H9 (cell line): Measurements from ENCODE around the gene FOXJ3. TPM values are rescaled to one million over a fixed set of nuclear protein-coding genes. Genes with fewer than 3 reads are reported as not detected.
A peak's percentile ranks its signal among the peaks of the same experiment; 100 is the strongest.

Source experiments
- DNase-seq: peaks from one replicate; pipeline ENCODE4 v3.0.0-alpha.2; 2017
- H2AFZ ChIP-seq: one replicate; pipeline ENCODE4 v1.6.1; 2013; ENCODE audit warnings: mild to moderate bottlenecking, low read length, control low read depth, moderate library complexity
- H2AK5ac ChIP-seq: 2 replicates; pipeline ENCODE4 v1.6.1; 2013; ENCODE audit warnings: low read length, control low read depth, mixed read lengths; ENCODE audit not compliant: insufficient read length
- H2BK120ac ChIP-seq: one replicate; pipeline ENCODE4 v1.6.1; 2013; ENCODE audit warnings: low read depth, mild to moderate bottlenecking, low read length, control low read depth, inconsistent platforms; ENCODE audit not compliant: poor library complexity, severe bottlenecking
- H2BK12ac ChIP-seq: 2 replicates; pipeline ENCODE4 v1.6.1; 2013; ENCODE audit warnings: low read length, control low read depth, mixed read lengths, low read depth; ENCODE audit not compliant: insufficient read length
- H2BK15ac ChIP-seq: 2 replicates; pipeline ENCODE4 v1.6.1; 2013; ENCODE audit warnings: low read depth, low read length, control low read depth
- H2BK20ac ChIP-seq: one replicate; pipeline ENCODE4 v1.6.1; 2013; ENCODE audit warnings: low read depth, mild to moderate bottlenecking, low read length, control low read depth, inconsistent platforms; ENCODE audit not compliant: poor library complexity, severe bottlenecking
- H2BK5ac ChIP-seq: 2 replicates; pipeline ENCODE4 v1.6.1; 2013; ENCODE audit warnings: low read length, control low read depth, mixed read lengths; ENCODE audit not compliant: insufficient read length
- H3K14ac ChIP-seq: 2 replicates; pipeline ENCODE4 v1.6.1; 2013; ENCODE audit warnings: low read length, control low read depth; ENCODE audit not compliant: insufficient read depth
- H3K18ac ChIP-seq: 2 replicates; pipeline ENCODE4 v1.6.1; 2013; ENCODE audit warnings: low read depth, mild to moderate bottlenecking, mixed read lengths, low read length, control low read depth; ENCODE audit not compliant: insufficient read length
- H3K23ac ChIP-seq: 2 replicates; pipeline ENCODE4 v1.6.1; 2013; ENCODE audit warnings: low read length, control low read depth, mixed read lengths, low read depth; ENCODE audit not compliant: insufficient read length
- H3K23me2 ChIP-seq: 2 replicates; pipeline ENCODE4 v1.6.1; 2013; ENCODE audit warnings: low read depth, mild to moderate bottlenecking, mixed read lengths, low read length, control low read depth; ENCODE audit not compliant: insufficient read length, poor library complexity, severe bottlenecking
- H3K27ac ChIP-seq: 2 replicates; pipeline ENCODE4 v1.5.1; 2013; ENCODE audit warnings: low read length, control low read depth, mixed read lengths, low read depth; ENCODE audit not compliant: insufficient read length
- H3K27me3 ChIP-seq: 2 replicates; pipeline ENCODE4 v1.6.1; 2013; ENCODE audit warnings: low read length, control low read depth, inconsistent platforms; ENCODE audit not compliant: insufficient read depth
- H3K4ac ChIP-seq: 2 replicates; pipeline ENCODE4 v1.6.1; 2013; ENCODE audit warnings: low read depth, mild to moderate bottlenecking, control low read depth, inconsistent platforms, low read length, moderate library complexity
- H3K4me1 ChIP-seq: 2 replicates; pipeline ENCODE4 v1.6.1; 2013; ENCODE audit warnings: low read length, control low read depth, inconsistent platforms; ENCODE audit not compliant: insufficient read depth
- H3K4me2 ChIP-seq: 2 replicates; pipeline ENCODE4 v1.6.1; 2013; ENCODE audit warnings: low read length, control low read depth, mixed read lengths; ENCODE audit not compliant: insufficient read length, insufficient read depth
- H3K56ac ChIP-seq: 2 replicates; pipeline ENCODE4 v1.6.1; 2013; ENCODE audit warnings: low read depth, mild to moderate bottlenecking, mixed read lengths, low read length, control low read depth; ENCODE audit not compliant: insufficient read length
- H3K79me1 ChIP-seq: 2 replicates; pipeline ENCODE4 v1.6.1; 2013; ENCODE audit warnings: low read depth, mild to moderate bottlenecking, moderate library complexity, low read length, control low read depth, inconsistent platforms; ENCODE audit not compliant: insufficient read depth, poor library complexity, severe bottlenecking
- H3K79me2 ChIP-seq: 2 replicates; pipeline ENCODE4 v1.6.1; 2013; ENCODE audit warnings: low read length, control low read depth, inconsistent platforms; ENCODE audit not compliant: insufficient read depth
- H3K9ac ChIP-seq: 2 replicates; pipeline ENCODE4 v1.6.1; 2013; ENCODE audit warnings: low read length, control low read depth, mixed read lengths; ENCODE audit not compliant: insufficient read length; ENCODE audit errors: extremely low read depth
- H3K9me3 ChIP-seq: one replicate; pipeline ENCODE4 v1.6.1; 2013; ENCODE audit warnings: low read depth, low read length, inconsistent platforms; ENCODE audit not compliant: control insufficient read depth
- H3T11ph ChIP-seq: one replicate; pipeline ENCODE4 v1.6.1; 2013; ENCODE audit warnings: mild to moderate bottlenecking, low read length, control low read depth, inconsistent platforms
- H4K20me1 ChIP-seq: one replicate; pipeline ENCODE4 v1.6.1; 2013; ENCODE audit not compliant: control insufficient read depth, insufficient read length, insufficient read depth
- H4K5ac ChIP-seq: 2 replicates; pipeline ENCODE4 v1.6.1; 2013; ENCODE audit warnings: low read depth, mild to moderate bottlenecking, mixed read lengths, low read length, control low read depth; ENCODE audit not compliant: insufficient read length
- H4K8ac ChIP-seq: replicated peaks from 2 replicates; pipeline ENCODE4 v1.6.1; 2013; ENCODE audit warnings: low read length, control low read depth, mixed read lengths, low read depth; ENCODE audit not compliant: insufficient read length
- H4K91ac ChIP-seq: 2 replicates; pipeline ENCODE4 v1.6.1; 2013; ENCODE audit warnings: low read depth, mild to moderate bottlenecking, moderate library complexity, mixed read lengths, low read length, control low read depth; ENCODE audit not compliant: insufficient read length
- H3K27ac Mint-ChIP-seq, 3 experiments: 2 replicates in 2 of 3; 3 replicates in 1 of 3; pipeline ENCODE4 v1.8.0; 2020 to 2021; ENCODE audit warnings: mixed read lengths in 3 of 3, mild to moderate bottlenecking in 1 of 3, moderate library complexity in 1 of 3
- H3K27me3 Mint-ChIP-seq: 2 replicates; pipeline ENCODE4 v1.8.0; 2021; ENCODE audit warnings: low read depth, mild to moderate bottlenecking, moderate library complexity, mixed read lengths
- H3K36me3 Mint-ChIP-seq, 3 experiments: 2 replicates in 2 of 3; 3 replicates in 1 of 3; pipeline ENCODE4 v1.8.0; 2020 to 2021; ENCODE audit warnings: low read depth in 3 of 3, mixed read lengths in 3 of 3; ENCODE audit not compliant: insufficient read depth in 1 of 3
- H3K4me1 Mint-ChIP-seq, 2 experiments: 2 replicates each; pipeline ENCODE4 v1.8.0; 2020; ENCODE audit warnings: mixed read lengths in 2 of 2
- H3K4me3 Mint-ChIP-seq, 2 experiments: 2 replicates in 1 of 2; 3 replicates in 1 of 2; pipeline ENCODE4 v1.8.0; 2020 to 2021; ENCODE audit warnings: mild to moderate bottlenecking in 2 of 2, mixed read lengths in 2 of 2, moderate library complexity in 1 of 2
- H3K9me3 Mint-ChIP-seq, 2 experiments: 2 replicates in 1 of 2; 3 replicates in 1 of 2; pipeline ENCODE4 v1.8.0; 2020; ENCODE audit warnings: mild to moderate bottlenecking in 2 of 2, mixed read lengths in 2 of 2, moderate library complexity in 1 of 2
- WGBS: extraction: QIAGEN DNeasy Blood & Tissue Kit; methylation state at CpG from one replicate; pipeline ENCODE4 v1.1.7; 2013; ENCODE audit warnings: missing lambda C conversion rate, low lambda C conversion rate, mixed read lengths; ENCODE audit not compliant: insufficient read length; ENCODE audit errors: extremely low coverage; 5-methylcytosine and 5-hydroxymethylcytosine counted together
- total RNA-seq: library from RNA; stranded (reverse); gene quantifications from 2 replicates; pipeline ENCODE4 v1.2.1, GENCODE V29; 2021
- TF ChIP-seq, protein P1 (sequence below): fragments of 200-600 bp; sonication (generic); conservative IDR thresholded peaks from 3 replicates; pipeline ENCODE4 v1.8.0; 2021; ENCODE audit warnings: antibody characterized with exemption, mild to moderate bottlenecking

Gene FOXJ3
- total RNA-seq, 1 experiment from 2014 or later: 49.9 TPM

DNA sequence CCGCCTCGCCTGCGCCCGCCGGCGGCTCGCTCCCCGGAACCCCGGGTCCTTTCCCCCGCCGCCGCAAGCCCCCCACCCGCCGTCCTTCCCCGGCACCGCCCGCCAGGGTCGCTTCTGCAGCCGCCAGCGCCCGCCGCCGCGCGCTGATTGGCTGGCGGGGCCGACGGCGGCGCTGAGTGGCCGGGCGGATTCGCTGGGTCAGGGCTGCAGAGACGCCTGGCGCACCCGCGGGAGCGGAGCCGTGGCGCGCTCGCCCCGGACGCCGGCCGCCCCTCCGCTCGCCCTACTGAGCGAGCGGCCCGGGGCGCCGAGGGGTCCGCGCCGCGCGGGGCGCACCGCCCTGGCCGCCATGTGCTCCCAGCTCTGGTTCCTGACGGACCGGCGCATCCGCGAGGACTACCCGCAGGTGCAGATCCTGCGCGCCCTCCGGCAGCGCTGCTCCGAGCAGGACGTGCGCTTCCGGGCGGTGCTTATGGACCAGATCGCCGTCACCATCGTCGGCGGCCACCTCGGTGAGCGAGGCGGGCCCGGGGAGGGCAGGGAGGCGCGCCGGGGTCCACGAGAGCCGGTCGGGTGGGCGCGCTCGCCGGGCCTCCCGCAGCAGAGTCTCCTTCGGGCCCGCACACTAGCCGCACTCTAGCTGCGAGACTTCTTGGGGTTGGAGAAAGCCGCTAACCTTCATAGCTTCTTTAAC is 45.7 kb upstream of the FOXJ3 start, which contains the start of gene RIMKLA:
Gene RIMKLA (plus strand): TSS at position 207 of the 694 bp plus-strand sequence. CDS start 143 bp downstream, at position 350.
- H3K4me1 Mint-ChIP-seq: peaks cover 12 to 13% of the 10 kb centered on the region in 2 experiments
- H2AFZ ChIP-seq: peak within 1 kb of the TSS; percentile 54
- no peaks in the 10 kb centered on the region for H3K79me1 ChIP-seq
- no peak within 1 kb of the TSS for H3K23ac ChIP-seq
- no peak within 1 kb of the TSS for H3K9ac ChIP-seq
- H2BK15ac ChIP-seq: no peak within 1 kb of the TSS
- H3K27ac ChIP-seq: no peak within 1 kb of the TSS
- H3K4me3 Mint-ChIP-seq: peak within 1 kb of the TSS; percentile 72 to 85
- H2BK5ac ChIP-seq: no peak within 1 kb of the TSS
- H3T11ph ChIP-seq: no peak within 1 kb of the TSS
- peaks cover 2% of the 10 kb centered on the region; the same call in 1 of the 2 replicates for H3K27me3 ChIP-seq
- no peak within 1 kb of the TSS for H3K27ac Mint-ChIP-seq
- no peak within 1 kb of the TSS for H3K4ac ChIP-seq
- H2BK120ac ChIP-seq: no peak within 1 kb of the TSS
- H2BK12ac ChIP-seq: no peak within 1 kb of the TSS
- H3K9me3 Mint-ChIP-seq: no peaks in the 10 kb centered on the region
- H3K18ac ChIP-seq: no peak within 1 kb of the TSS
- WGBS: no CpG with 5 or more reads among the region's 101 CpGs
- H3K79me2 ChIP-seq: no peaks in the 10 kb centered on the region
- no peak within 1 kb of the TSS for H4K8ac ChIP-seq
- no peak within 1 kb of the TSS for H2AK5ac ChIP-seq
- no peaks in the 10 kb centered on the region for H3K36me3 Mint-ChIP-seq
- DNase-seq: peak; percentile 80
- no peaks in the 10 kb centered on the region for H3K9me3 ChIP-seq
- no peak within 1 kb of the TSS for H2BK20ac ChIP-seq
- no peak within 1 kb of the TSS for H3K14ac ChIP-seq
- peaks cover 3% of the 10 kb centered on the region for H3K23me2 ChIP-seq
- H4K20me1 ChIP-seq: no peaks in the 10 kb centered on the region
- peaks cover 38% of the 10 kb centered on the region for H3K27me3 Mint-ChIP-seq
- no peak within 1 kb of the TSS for H3K56ac ChIP-seq
- no peak within 1 kb of the TSS for H4K91ac ChIP-seq
- no peak within 1 kb of the TSS for H4K5ac ChIP-seq
- H3K4me1 ChIP-seq: no peaks in the 10 kb centered on the region
- TF ChIP-seq, protein P1, sequence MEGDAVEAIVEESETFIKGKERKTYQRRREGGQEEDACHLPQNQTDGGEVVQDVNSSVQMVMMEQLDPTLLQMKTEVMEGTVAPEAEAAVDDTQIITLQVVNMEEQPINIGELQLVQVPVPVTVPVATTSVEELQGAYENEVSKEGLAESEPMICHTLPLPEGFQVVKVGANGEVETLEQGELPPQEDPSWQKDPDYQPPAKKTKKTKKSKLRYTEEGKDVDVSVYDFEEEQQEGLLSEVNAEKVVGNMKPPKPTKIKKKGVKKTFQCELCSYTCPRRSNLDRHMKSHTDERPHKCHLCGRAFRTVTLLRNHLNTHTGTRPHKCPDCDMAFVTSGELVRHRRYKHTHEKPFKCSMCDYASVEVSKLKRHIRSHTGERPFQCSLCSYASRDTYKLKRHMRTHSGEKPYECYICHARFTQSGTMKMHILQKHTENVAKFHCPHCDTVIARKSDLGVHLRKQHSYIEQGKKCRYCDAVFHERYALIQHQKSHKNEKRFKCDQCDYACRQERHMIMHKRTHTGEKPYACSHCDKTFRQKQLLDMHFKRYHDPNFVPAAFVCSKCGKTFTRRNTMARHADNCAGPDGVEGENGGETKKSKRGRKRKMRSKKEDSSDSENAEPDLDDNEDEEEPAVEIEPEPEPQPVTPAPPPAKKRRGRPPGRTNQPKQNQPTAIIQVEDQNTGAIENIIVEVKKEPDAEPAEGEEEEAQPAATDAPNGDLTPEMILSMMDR: no peak
- H3K4me2 ChIP-seq: peak within 1 kb of the TSS; percentile 94
